ENCODE data around the gene TNFRSF1A. TPM values are rescaled to one million over a fixed set of nuclear protein-coding genes. Genes with fewer than 3 reads are reported as not detected.

TNFRSF1A gene
- total RNA-seq (ENCODE audit: unreplicated experiment) = 125 TPM
- long read RNA-seq, transcript TNFRSF1A-201 (10 exons, 2,223 nt) = major isoform, 37 of 46 reads
- long read RNA-seq, partial matches to known transcripts = 1 of 46 reads
- long read RNA-seq, other reads (novel, unspliced or antisense) = 6 of 46 reads

GRCh38 chr12:6341417-6342139, at the start of gene TNFRSF1A:
TNFRSF1A (minus strand) TSS chr12:6342076; CDS start chr12:6341814, 262 bp downstream.
- Mint-ChIP-seq H3K36me3 (ENCODE audit: low read depth, unreplicated experiment) (peaks cover 4% of the 10 kb centered on the region), H3K27ac (ENCODE audit: unreplicated experiment) (peak within 1 kb of the TSS; percentile 95), H3K27me3 (ENCODE audit: unreplicated experiment) (peaks cover 11% of the 10 kb centered on the region), H3K4me1 (ENCODE audit: unreplicated experiment) (peaks cover 27% of the 10 kb centered on the region), H3K9me3 (ENCODE audit: unreplicated experiment) (no peaks in the 10 kb centered on the region), H3K4me3 (ENCODE audit: unreplicated experiment) (no peak within 1 kb of the TSS)
- peak; percentile 48 for DNase-seq (ENCODE audit: low spot score)
- no peak for TF ChIP-seq CTCF (IDR thresholded peaks at IDR 0.05; ENCODE audit: unreplicated experiment)

- Mint-ChIP-seq H3K36me3 (ENCODE audit: low read depth, unreplicated experiment) (peaks cover 21% of the 10 kb centered on the region), H3K27ac (ENCODE audit: unreplicated experiment) (no peak overlapping the region), H3K4me3 (ENCODE audit: unreplicated experiment) (peak overlapping the region; percentile 42), H3K27me3 (ENCODE audit: unreplicated experiment) (peaks cover 3% of the 10 kb centered on the region), H3K9me3 (ENCODE audit: unreplicated experiment) (no peaks in the 10 kb centered on the region), H3K4me1 (ENCODE audit: unreplicated experiment) (peaks cover 13% of the 10 kb centered on the region)
- DNase-seq (ENCODE audit: low spot score) = no peak
- TF ChIP-seq CTCF (IDR thresholded peaks at IDR 0.05; ENCODE audit: unreplicated experiment) = no peak
Observed at GRCh38 chr12:6391013-6391412, 49.1 kb upstream of the TNFRSF1A start.

- peaks cover 21% of the 10 kb centered on the region for H3K36me3 Mint-ChIP-seq (ENCODE audit: low read depth, unreplicated experiment)
- H3K27ac Mint-ChIP-seq (ENCODE audit: unreplicated experiment) = no peak overlapping the region
- peaks cover 2% of the 10 kb centered on the region for H3K27me3 Mint-ChIP-seq (ENCODE audit: unreplicated experiment)
- no peak for DNase-seq (ENCODE audit: low spot score)
- H3K4me1 Mint-ChIP-seq (ENCODE audit: unreplicated experiment) = peaks cover 8% of the 10 kb centered on the region
- no peak for TF ChIP-seq CTCF (IDR thresholded peaks at IDR 0.05; ENCODE audit: unreplicated experiment)
- H3K4me3 Mint-ChIP-seq (ENCODE audit: unreplicated experiment) = no peak overlapping the region
- H3K9me3 Mint-ChIP-seq (ENCODE audit: unreplicated experiment) = no peaks in the 10 kb centered on the region
Observed at GRCh38 chr12:6390084-6390799, 48.4 kb upstream of the TNFRSF1A start.

DNA sequence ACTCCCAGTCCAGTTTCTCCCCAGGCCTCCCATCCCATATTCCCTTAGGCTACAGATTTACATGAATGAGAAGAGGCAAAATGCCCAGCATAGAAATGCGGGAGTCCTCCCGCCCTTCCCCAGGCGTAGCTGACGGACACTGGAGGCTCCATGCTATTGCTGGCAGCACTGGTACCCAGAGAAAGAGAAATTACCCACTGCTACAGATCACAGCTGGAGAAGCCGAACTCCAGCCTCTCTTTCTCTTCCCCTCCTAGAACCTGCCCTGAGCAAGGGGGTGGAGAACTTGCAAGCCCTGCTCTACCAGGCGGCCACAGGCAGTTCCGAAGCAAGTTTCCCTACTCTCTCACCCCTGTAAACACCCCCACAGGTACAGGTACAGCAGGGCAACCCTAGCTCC, 45.7 kb upstream of the TNFRSF1A start:
- peaks cover 11% of the 10 kb centered on the region for H3K4me1 Mint-ChIP-seq (ENCODE audit: unreplicated experiment)
- no peak for DNase-seq (ENCODE audit: low spot score)
- H3K9me3 Mint-ChIP-seq (ENCODE audit: unreplicated experiment) = no peaks in the 10 kb centered on the region
- TF ChIP-seq CTCF (IDR thresholded peaks at IDR 0.05; ENCODE audit: unreplicated experiment) = no peak
- H3K27me3 Mint-ChIP-seq (ENCODE audit: unreplicated experiment) = peaks cover 6% of the 10 kb centered on the region
- H3K4me3 Mint-ChIP-seq (ENCODE audit: unreplicated experiment) = no peak overlapping the region
- H3K27ac Mint-ChIP-seq (ENCODE audit: unreplicated experiment) = no peak overlapping the region
- H3K36me3 Mint-ChIP-seq (ENCODE audit: low read depth, unreplicated experiment) = peaks cover 21% of the 10 kb centered on the region

DNA sequence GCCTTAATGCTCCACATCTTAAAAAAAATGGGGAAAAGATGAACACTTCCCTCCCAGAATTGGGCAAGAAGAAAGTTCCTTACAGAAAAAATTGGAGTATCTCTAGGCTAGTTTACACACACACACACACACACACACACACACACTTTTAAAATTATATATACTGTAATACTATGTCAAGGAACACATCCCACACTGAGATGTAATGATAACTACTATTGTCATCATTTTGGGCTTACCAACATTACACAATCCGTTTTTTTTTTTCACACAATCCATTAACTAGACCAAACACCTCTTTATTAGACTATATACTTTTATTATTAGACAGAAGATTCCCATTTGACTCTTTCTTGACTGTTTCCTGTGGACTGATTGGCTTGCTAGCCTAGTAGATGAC, 44.6 kb upstream of the TNFRSF1A start:
- DNase-seq (ENCODE audit: low spot score) = no peak
- H3K4me3 Mint-ChIP-seq (ENCODE audit: unreplicated experiment) = no peak overlapping the region
- no peaks in the 10 kb centered on the region for H3K9me3 Mint-ChIP-seq (ENCODE audit: unreplicated experiment)
- no peak overlapping the region for H3K27ac Mint-ChIP-seq (ENCODE audit: unreplicated experiment)
- peaks cover 7% of the 10 kb centered on the region for H3K27me3 Mint-ChIP-seq (ENCODE audit: unreplicated experiment)
- TF ChIP-seq CTCF (IDR thresholded peaks at IDR 0.05; ENCODE audit: unreplicated experiment) = no peak
- H3K36me3 Mint-ChIP-seq (ENCODE audit: low read depth, unreplicated experiment) = peaks cover 19% of the 10 kb centered on the region
- H3K4me1 Mint-ChIP-seq (ENCODE audit: unreplicated experiment) = peaks cover 11% of the 10 kb centered on the region
